Muscle layer of colon (tissue), 2 donors: Measurements from ENCODE around the gene RAD51B.
A peak's percentile ranks its signal among the peaks of the same experiment; 100 is the strongest.

Experiments
- H3K27ac ChIP-seq: one replicate; pipeline ENCODE4 v1.7.0; 2013; ENCODE audit warnings: low read depth, mild to moderate bottlenecking, low read length, moderate library complexity
- H3K27me3 ChIP-seq, 2 donors: one replicate each; pipeline ENCODE4 v1.7.0; 2013; ENCODE audit warnings: low read length in 2 of 2, mild to moderate bottlenecking in 2 of 2; ENCODE audit not compliant: insufficient read depth in 2 of 2, control insufficient read depth in 1 of 2
- H3K36me3 ChIP-seq: one replicate; pipeline ENCODE4 v1.7.0; 2013; ENCODE audit warnings: mild to moderate bottlenecking, low read length; ENCODE audit not compliant: insufficient read depth
- H3K4me1 ChIP-seq: one replicate; pipeline ENCODE4 v1.7.0; 2013; ENCODE audit warnings: mild to moderate bottlenecking, low read length; ENCODE audit not compliant: insufficient read depth
- H3K4me3 ChIP-seq, 2 donors: one replicate each; pipeline ENCODE4 v1.7.0; 2013; ENCODE audit warnings: low read length in 2 of 2, low read depth in 1 of 2, mild to moderate bottlenecking in 1 of 2, moderate library complexity in 1 of 2
- H3K9ac ChIP-seq: one replicate; pipeline ENCODE4 v1.7.0; 2013; ENCODE audit warnings: low read length
- H3K9me3 ChIP-seq: one replicate; pipeline ENCODE4 v1.7.0; 2013; ENCODE audit warnings: mild to moderate bottlenecking, low read length
- donor health status: abdominal sarcoma.
- donor health status: Adenocarcinoma of cecum.

RAD51B gene

DNA sequence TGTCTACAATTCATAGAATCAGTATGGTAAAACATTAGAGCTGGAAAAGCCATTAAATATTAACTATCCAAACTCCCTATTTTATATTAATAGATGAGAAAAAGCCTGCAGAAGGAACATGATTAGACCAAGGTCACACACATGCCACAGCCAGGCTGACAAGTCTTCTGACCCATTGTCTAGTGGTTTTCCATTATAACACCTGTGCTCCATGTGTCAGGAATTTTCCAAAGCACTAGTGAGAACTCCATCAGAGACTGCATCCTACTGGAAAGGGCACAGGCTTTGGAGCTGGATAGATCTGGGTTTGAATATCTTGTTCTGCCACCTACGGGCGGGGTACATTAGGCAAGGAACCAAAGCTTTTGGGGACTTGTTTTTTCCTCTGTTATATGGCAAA, 325.5 kb downstream of the RAD51B start:
- Histone ChIP-seq H3K36me3 (no peaks in the 10 kb centered on the region), H3K4me1 (peaks cover 62% of the 10 kb centered on the region), H3K27ac (peak overlapping the region; percentile 73), H3K27me3 (no peaks in the 10 kb centered on the region), H3K9ac (no peak overlapping the region), H3K4me3 (no peak overlapping the region), H3K9me3 (no peaks in the 10 kb centered on the region)

DNA sequence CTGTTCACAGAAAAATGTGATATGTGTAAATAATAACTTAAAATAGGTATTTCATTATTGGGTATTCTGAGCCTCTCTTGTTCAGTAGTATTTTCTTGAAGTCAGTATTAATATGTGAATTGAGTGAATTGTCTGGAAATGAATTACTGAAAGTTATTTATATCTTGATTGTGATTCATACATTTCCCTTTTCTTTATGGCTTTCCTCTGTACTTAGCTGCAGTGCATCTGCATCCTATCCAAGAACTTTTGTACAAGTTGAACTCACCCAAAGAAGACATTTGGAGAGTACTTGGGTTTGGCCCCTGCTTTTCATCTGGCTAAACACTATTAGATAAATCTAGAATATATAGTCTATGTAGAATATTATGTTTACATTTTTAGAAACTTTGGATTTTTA, 326.0 kb downstream of the RAD51B start:
- no peak overlapping the region for H3K9ac ChIP-seq
- H3K4me1 ChIP-seq: peaks cover 58% of the 10 kb centered on the region
- no peaks in the 10 kb centered on the region for H3K9me3 ChIP-seq
- H3K36me3 ChIP-seq: no peaks in the 10 kb centered on the region
- peak overlapping the region; percentile 17 for H3K27ac ChIP-seq
- H3K4me3 ChIP-seq: no peak overlapping the region
- H3K27me3 ChIP-seq: no peaks in the 10 kb centered on the region

DNA sequence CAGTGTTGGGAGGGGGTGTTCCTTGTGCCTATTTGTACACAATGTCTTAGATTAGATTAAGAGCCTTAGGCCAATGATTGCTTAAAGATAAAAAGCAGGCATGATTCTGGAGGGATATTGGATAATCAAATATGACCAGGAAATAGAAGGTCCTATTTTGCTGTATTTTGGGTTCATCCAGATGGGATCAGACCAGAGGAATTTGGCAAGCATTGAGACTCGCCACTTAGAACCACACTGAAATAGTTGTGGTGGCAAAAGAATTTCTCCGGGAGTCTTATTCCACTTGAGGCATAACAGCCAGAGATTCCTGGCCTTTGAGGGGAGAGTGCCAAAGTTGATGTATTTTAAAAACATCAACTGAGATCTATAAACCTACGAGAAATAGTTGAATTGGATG, 327.2 kb downstream of the RAD51B start:
- Histone ChIP-seq H3K4me1 (peaks cover 46% of the 10 kb centered on the region), H3K27ac (peak overlapping the region; percentile 79), H3K36me3 (no peaks in the 10 kb centered on the region), H3K27me3 (no peaks in the 10 kb centered on the region), H3K4me3 (no peak overlapping the region), H3K9ac (no peak overlapping the region), H3K9me3 (no peaks in the 10 kb centered on the region)

DNA sequence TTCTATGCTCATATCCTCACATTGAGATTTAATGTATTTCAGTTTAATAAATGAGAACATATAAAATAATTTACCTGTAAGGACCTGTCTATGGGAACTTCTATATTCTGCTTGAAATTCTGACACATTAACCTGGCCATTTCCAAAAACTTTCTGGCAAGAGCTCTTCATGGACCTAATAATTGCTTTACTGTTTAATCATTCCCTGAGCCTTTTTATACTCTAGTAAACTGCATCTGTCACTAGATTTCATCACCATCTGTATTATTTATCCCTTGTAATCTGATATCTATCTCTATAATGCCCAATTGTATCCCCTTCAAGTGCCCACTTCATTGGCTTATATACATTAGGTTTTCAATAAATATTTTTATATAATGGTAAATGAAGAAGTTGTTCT, 327.7 kb downstream of the RAD51B start:
- H3K9ac ChIP-seq: no peak overlapping the region
- no peaks in the 10 kb centered on the region for H3K27me3 ChIP-seq
- H3K27ac ChIP-seq: peak overlapping the region; percentile 79
- no peaks in the 10 kb centered on the region for H3K9me3 ChIP-seq
- H3K36me3 ChIP-seq: no peaks in the 10 kb centered on the region
- no peak overlapping the region for H3K4me3 ChIP-seq
- peaks cover 45% of the 10 kb centered on the region for H3K4me1 ChIP-seq

DNA sequence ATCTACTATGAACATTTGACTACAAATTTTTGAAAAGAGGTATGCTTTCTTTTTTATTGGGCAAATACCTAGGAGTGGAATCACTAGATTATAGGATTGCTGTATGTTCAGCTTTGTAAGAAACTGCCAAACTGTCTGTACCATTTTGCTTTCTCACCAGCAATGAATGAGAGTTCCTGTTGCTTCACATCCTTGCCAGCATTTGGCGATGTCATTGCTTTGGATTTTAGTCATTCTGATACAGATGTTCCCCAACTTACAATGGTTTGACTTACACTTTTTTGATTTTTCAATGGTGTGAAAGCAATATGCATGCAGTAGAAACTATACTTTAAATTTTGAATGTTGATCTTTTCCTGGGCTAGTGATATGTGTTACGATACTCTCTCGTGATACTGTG, 328.7 kb downstream of the RAD51B start:
- H3K27me3 ChIP-seq: no peaks in the 10 kb centered on the region
- H3K4me3 ChIP-seq: no peak overlapping the region
- H3K4me1 ChIP-seq: peaks cover 39% of the 10 kb centered on the region
- H3K9ac ChIP-seq: no peak overlapping the region
- H3K36me3 ChIP-seq: no peaks in the 10 kb centered on the region
- H3K9me3 ChIP-seq: no peaks in the 10 kb centered on the region
- no peak overlapping the region for H3K27ac ChIP-seq

GRCh38 chr14:68148763-68149162, 329.2 kb downstream of the RAD51B start:
- H3K27ac ChIP-seq: no peak overlapping the region
- H3K27me3 ChIP-seq: no peaks in the 10 kb centered on the region
- H3K4me3 ChIP-seq: no peak overlapping the region
- no peaks in the 10 kb centered on the region for H3K36me3 ChIP-seq
- H3K9ac ChIP-seq: no peak overlapping the region
- H3K9me3 ChIP-seq: no peaks in the 10 kb centered on the region
- peaks cover 34% of the 10 kb centered on the region for H3K4me1 ChIP-seq

DNA sequence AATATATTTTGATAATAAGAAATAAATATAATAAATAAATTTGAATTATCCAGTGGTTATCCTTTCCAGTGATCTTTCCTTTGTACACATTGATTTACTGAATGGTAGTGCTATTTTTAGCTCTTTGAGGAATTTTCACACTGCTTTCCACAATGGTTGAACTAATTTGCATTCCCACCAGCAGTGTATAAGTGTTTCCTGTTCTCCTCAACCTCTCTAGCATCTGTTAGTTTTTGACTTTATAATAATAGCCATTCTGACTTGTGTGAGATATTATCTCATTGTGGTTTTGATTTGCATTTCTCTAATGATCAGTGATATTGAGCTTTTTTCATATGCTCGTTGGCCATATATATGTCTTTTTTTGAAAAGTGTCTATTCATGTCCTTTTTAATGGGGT, 333.7 kb downstream of the RAD51B start:
- Histone ChIP-seq H3K4me3 (no peak overlapping the region), H3K4me1 (peaks cover 23% of the 10 kb centered on the region), H3K27me3 (no peaks in the 10 kb centered on the region), H3K36me3 (no peaks in the 10 kb centered on the region), H3K27ac (no peak overlapping the region), H3K9me3 (no peaks in the 10 kb centered on the region), H3K9ac (no peak overlapping the region)

- H3K9me3 ChIP-seq: no peaks in the 10 kb centered on the region
Observed at GRCh38 chr14:68154275-68154674, 334.7 kb downstream of the RAD51B start.

GRCh38 chr14:68157971-68158371, 338.4 kb downstream of the RAD51B start:
- H3K4me3 ChIP-seq: no peak overlapping the region
- peak overlapping the region; percentile 48 for H3K27ac ChIP-seq
- peaks cover 52% of the 10 kb centered on the region for H3K4me1 ChIP-seq

More at GRCh38 chr14:68154275-68154674, 334.7 kb downstream of the RAD51B start:
- Histone ChIP-seq H3K36me3 (no peaks in the 10 kb centered on the region), H3K27ac (no peak overlapping the region), H3K4me3 (no peak overlapping the region), H3K9ac (no peak overlapping the region), H3K27me3 (no peaks in the 10 kb centered on the region), H3K4me1 (peaks cover 30% of the 10 kb centered on the region)

DNA sequence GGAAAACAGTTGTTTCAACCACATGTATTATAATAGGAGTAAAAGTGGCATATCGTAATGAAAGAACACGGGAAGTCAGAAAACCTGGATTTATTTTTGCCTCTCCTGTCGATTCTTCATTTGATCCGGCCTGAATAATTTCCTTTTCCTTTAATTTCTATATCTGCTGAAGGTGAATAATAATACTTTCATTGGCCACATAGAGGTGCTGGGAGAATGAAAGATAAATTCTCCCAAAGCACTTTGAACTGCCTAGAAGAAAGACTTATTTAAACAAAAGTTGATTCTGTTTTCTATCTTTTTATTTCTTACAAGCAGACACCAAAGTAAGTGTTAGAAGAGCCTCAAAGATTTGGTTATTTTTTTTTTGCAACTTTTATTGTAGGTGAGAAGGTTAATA, 339.1 kb downstream of the RAD51B start:
- H3K4me3 ChIP-seq: no peak overlapping the region
- no peak overlapping the region for H3K9ac ChIP-seq
- no peaks in the 10 kb centered on the region for H3K27me3 ChIP-seq
- H3K4me1 ChIP-seq: peaks cover 59% of the 10 kb centered on the region
- H3K27ac ChIP-seq: peak overlapping the region; percentile 48
- no peaks in the 10 kb centered on the region for H3K36me3 ChIP-seq
- no peaks in the 10 kb centered on the region for H3K9me3 ChIP-seq

More at GRCh38 chr14:68157971-68158371, 338.4 kb downstream of the RAD51B start:
- no peak overlapping the region for H3K9ac ChIP-seq
- no peaks in the 10 kb centered on the region for H3K36me3 ChIP-seq
- no peaks in the 10 kb centered on the region for H3K9me3 ChIP-seq
- H3K27me3 ChIP-seq: no peaks in the 10 kb centered on the region

- no peaks in the 10 kb centered on the region for H3K27me3 ChIP-seq
- H3K4me3 ChIP-seq: no peak overlapping the region
- H3K9me3 ChIP-seq: no peaks in the 10 kb centered on the region
- H3K4me1 ChIP-seq: peaks cover 72% of the 10 kb centered on the region
- peak overlapping the region; percentile 71 for H3K27ac ChIP-seq
- H3K36me3 ChIP-seq: no peaks in the 10 kb centered on the region
- no peak overlapping the region for H3K9ac ChIP-seq
Observed at GRCh38 chr14:68159701-68160633, 340.4 kb downstream of the RAD51B start.
